Measurements from ENCODE around the gene TAS2R7.

DNA sequence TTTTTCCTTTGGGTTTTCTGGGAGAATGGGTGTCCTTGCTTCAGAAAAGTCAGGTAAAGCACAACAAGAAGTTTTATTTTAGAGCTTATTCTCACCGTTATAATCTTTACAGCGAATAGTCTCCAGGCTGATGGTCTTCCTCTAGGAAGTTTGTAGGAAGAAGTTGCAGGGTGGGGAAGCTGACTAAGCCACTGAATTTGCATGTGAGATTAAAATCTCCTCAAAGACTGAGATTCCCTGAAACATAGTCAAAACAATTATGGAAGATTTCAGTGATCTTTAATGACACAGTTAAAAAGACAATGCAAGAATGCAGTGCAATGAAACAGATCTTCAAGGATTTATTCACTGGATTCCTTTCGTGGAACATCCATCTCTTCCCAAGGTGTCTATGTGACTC is 22.5 kb upstream of the TAS2R7 start:
- TF ChIP-seq, protein P1, sequence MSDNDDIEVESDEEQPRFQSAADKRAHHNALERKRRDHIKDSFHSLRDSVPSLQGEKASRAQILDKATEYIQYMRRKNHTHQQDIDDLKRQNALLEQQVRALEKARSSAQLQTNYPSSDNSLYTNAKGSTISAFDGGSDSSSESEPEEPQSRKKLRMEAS (IDR thresholded peaks at IDR 0.05; ENCODE audit: low read depth, low read length), result no peak
- TF ChIP-seq YY1 (IDR thresholded peaks at IDR 0.05; ENCODE audit: low read depth, low read length) (no peak), MTA3 (IDR thresholded peaks at IDR 0.05; ENCODE audit: borderline replicate concordance, low read length) (no peak), RELA (IDR thresholded peaks at IDR 0.05; ENCODE audit: borderline replicate concordance, partially characterized antibody) (no peak), BHLHE40 (IDR thresholded peaks at IDR 0.05; ENCODE audit: borderline replicate concordance in 1 of 2, low read depth in 2 of 2, low read length in 1 of 2) (no peak), EZH2 (IDR thresholded peaks at IDR 0.05; ENCODE audit: borderline replicate concordance, control insufficient read depth, low read depth, low read length) (no peak), EP300 (IDR thresholded peaks at IDR 0.05; ENCODE audit: borderline replicate concordance in 1 of 2, control insufficient read depth in 1 of 2, low read depth in 2 of 2, low read length in 2 of 2) (no peak), CREB1 (IDR thresholded peaks at IDR 0.05; ENCODE audit: low read depth) (no peak)
- TF ChIP-seq, protein P2, sequence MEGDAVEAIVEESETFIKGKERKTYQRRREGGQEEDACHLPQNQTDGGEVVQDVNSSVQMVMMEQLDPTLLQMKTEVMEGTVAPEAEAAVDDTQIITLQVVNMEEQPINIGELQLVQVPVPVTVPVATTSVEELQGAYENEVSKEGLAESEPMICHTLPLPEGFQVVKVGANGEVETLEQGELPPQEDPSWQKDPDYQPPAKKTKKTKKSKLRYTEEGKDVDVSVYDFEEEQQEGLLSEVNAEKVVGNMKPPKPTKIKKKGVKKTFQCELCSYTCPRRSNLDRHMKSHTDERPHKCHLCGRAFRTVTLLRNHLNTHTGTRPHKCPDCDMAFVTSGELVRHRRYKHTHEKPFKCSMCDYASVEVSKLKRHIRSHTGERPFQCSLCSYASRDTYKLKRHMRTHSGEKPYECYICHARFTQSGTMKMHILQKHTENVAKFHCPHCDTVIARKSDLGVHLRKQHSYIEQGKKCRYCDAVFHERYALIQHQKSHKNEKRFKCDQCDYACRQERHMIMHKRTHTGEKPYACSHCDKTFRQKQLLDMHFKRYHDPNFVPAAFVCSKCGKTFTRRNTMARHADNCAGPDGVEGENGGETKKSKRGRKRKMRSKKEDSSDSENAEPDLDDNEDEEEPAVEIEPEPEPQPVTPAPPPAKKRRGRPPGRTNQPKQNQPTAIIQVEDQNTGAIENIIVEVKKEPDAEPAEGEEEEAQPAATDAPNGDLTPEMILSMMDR (IDR thresholded peaks at IDR 0.05 in 2 of 3, conservative IDR thresholded peaks at IDR 0.05 in 1 of 3; ENCODE audit: control insufficient read depth in 2 of 3, extremely low read depth in 1 of 3, insufficient read depth in 1 of 3, low read depth in 3 of 3, low read length in 3 of 3), result no peak
- TF ChIP-seq, protein P3, sequence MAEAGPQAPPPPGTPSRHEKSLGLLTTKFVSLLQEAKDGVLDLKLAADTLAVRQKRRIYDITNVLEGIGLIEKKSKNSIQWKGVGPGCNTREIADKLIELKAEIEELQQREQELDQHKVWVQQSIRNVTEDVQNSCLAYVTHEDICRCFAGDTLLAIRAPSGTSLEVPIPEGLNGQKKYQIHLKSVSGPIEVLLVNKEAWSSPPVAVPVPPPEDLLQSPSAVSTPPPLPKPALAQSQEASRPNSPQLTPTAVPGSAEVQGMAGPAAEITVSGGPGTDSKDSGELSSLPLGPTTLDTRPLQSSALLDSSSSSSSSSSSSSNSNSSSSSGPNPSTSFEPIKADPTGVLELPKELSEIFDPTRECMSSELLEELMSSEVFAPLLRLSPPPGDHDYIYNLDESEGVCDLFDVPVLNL (IDR thresholded peaks at IDR 0.05; ENCODE audit: low read depth, low read length), result no peak
- TF ChIP-seq, protein P4, sequence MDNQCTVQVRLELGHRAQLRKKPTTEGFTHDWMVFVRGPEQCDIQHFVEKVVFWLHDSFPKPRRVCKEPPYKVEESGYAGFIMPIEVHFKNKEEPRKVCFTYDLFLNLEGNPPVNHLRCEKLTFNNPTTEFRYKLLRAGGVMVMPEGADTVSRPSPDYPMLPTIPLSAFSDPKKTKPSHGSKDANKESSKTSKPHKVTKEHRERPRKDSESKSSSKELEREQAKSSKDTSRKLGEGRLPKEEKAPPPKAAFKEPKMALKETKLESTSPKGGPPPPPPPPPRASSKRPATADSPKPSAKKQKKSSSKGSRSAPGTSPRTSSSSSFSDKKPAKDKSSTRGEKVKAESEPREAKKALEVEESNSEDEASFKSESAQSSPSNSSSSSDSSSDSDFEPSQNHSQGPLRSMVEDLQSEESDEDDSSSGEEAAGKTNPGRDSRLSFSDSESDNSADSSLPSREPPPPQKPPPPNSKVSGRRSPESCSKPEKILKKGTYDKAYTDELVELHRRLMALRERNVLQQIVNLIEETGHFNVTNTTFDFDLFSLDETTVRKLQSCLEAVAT (IDR thresholded peaks at IDR 0.05), result no peak
